ENCODE results near the gene FYB2.
A peak's percentile ranks its signal among the peaks of the same experiment; 100 is the strongest.

FYB2 gene

DNA sequence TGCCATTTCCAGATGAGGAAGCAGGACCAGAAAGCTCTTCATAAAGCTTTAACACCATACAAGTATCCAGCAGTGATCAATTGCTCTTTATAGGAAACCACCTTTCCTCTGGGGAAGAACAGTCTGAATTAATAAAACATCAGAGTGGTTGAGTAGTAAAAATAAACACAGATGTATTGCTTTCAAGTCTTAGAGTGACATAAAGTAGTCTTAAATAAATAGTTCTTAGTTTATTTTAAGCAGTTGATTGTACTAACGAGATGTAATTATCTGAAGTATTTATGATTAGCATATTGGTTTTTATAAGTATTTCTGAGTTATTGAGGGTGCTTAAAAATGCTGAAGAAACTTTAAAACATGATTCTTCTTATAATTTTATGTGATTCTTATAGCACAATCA lies 107.1 kb downstream of the FYB2 start:
- no peak overlapping the region for H3K9ac ChIP-seq (ENCODE audit: low read length)
- H3K4me2 ChIP-seq (ENCODE audit: low read length), result no peak overlapping the region
- H3K14ac ChIP-seq (ENCODE audit: low read length), result no peak overlapping the region
- WGBS (ENCODE audit: extremely low coverage, insufficient coverage, insufficient read length), result no CpG with 5 or more reads among the region's 1 CpG
- no peaks in the 10 kb centered on the region for H3K79me1 ChIP-seq (ENCODE audit: low read length)
- H2BK120ac ChIP-seq (ENCODE audit: insufficient read depth, low read length, poor library complexity), result no peak overlapping the region
- no peak overlapping the region for H3K4me3 ChIP-seq (ENCODE audit: low read depth, low read length)
- H4K12ac ChIP-seq (ENCODE audit: low read depth, low read length), result no peak overlapping the region
- no peaks in the 10 kb centered on the region for H3K4me1 ChIP-seq (ENCODE audit: control insufficient read depth in 1 of 2, insufficient read depth in 2 of 2, low read length in 2 of 2)
- H3K36me3 ChIP-seq (ENCODE audit: control insufficient read depth in 1 of 2, insufficient read depth in 2 of 2, low read length in 2 of 2), result no peaks in the 10 kb centered on the region
- no peak overlapping the region for H3K23ac ChIP-seq (ENCODE audit: low read length)
- H3K9me3 ChIP-seq (ENCODE audit: insufficient read depth, low read depth, low read length), result no peaks in the 10 kb centered on the region
- H3K4ac ChIP-seq (ENCODE audit: low read depth, low read length), result no peak overlapping the region
- no peak overlapping the region for H2BK5ac ChIP-seq (ENCODE audit: low read depth, low read length, poor library complexity)
- no peaks in the 10 kb centered on the region for H3K79me2 ChIP-seq (ENCODE audit: control insufficient read depth, insufficient read depth, low read length, poor library complexity)
- H3K27ac ChIP-seq (ENCODE audit: low read depth, low read length), result no peak overlapping the region
- no peak overlapping the region for H4K8ac ChIP-seq (ENCODE audit: low read depth, low read length)
- no peak overlapping the region for H4K91ac ChIP-seq (ENCODE audit: low read depth, low read length)
- no peak for DNase-seq
- no peaks in the 10 kb centered on the region for H3K27me3 ChIP-seq (ENCODE audit: insufficient read depth, low read length)
- H2AK5ac ChIP-seq (ENCODE audit: low read length), result no peak overlapping the region
- H3K18ac ChIP-seq (ENCODE audit: low read length), result no peak overlapping the region
- H2AFZ ChIP-seq (ENCODE audit: insufficient read depth, low read length, poor library complexity), result no peak overlapping the region
- no peak overlapping the region for H2BK12ac ChIP-seq (ENCODE audit: low read length)

DNA sequence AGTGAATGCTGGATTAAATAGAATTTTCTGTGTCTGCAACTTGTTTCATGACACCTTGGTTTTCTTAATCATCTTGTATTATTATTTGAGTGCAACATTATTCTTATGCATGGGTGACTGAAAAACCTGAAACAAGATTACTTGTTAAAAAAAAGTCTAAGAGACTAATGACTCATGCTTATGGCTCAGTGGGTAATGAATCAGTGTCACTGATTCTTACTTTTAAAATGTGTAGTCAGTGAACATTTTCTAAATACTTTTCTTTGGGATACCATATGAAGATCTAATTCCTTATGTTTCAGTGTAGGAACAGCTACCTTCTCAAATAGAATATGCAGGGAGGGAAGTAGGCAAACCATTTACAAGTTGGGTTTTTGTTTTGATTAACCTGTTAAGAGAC lies 108.6 kb downstream of the FYB2 start:
- Histone ChIP-seq H2AFZ (ENCODE audit: insufficient read depth, low read length, poor library complexity) (no peak overlapping the region), H3K9ac (ENCODE audit: low read length) (no peak overlapping the region), H3K4me1 (ENCODE audit: control insufficient read depth in 1 of 2, insufficient read depth in 2 of 2, low read length in 2 of 2) (no peaks in the 10 kb centered on the region), H2BK5ac (ENCODE audit: low read depth, low read length, poor library complexity) (no peak overlapping the region), H3K4ac (ENCODE audit: low read depth, low read length) (no peak overlapping the region), H2BK120ac (ENCODE audit: insufficient read depth, low read length, poor library complexity) (no peak overlapping the region), H4K12ac (ENCODE audit: low read depth, low read length) (no peak overlapping the region), H3K9me3 (ENCODE audit: insufficient read depth, low read depth, low read length) (no peaks in the 10 kb centered on the region), H3K18ac (ENCODE audit: low read length) (no peak overlapping the region), H2AK5ac (ENCODE audit: low read length) (no peak overlapping the region), H4K8ac (ENCODE audit: low read depth, low read length) (no peak overlapping the region), H3K27me3 (ENCODE audit: insufficient read depth, low read length) (no peaks in the 10 kb centered on the region), H3K4me3 (ENCODE audit: low read depth, low read length) (no peak overlapping the region), H3K23ac (ENCODE audit: low read length) (no peak overlapping the region), H3K36me3 (ENCODE audit: control insufficient read depth in 1 of 2, insufficient read depth in 2 of 2, low read length in 2 of 2) (no peaks in the 10 kb centered on the region), H3K27ac (ENCODE audit: low read depth, low read length) (no peak overlapping the region), H3K79me1 (ENCODE audit: low read length) (no peaks in the 10 kb centered on the region), H3K79me2 (ENCODE audit: control insufficient read depth, insufficient read depth, low read length, poor library complexity) (no peaks in the 10 kb centered on the region), H3K4me2 (ENCODE audit: low read length) (no peak overlapping the region), H2BK12ac (ENCODE audit: low read length) (no peak overlapping the region), H3K14ac (ENCODE audit: low read length) (no peak overlapping the region), H4K91ac (ENCODE audit: low read depth, low read length) (no peak overlapping the region)
- DNase-seq, result peak in 1 of 2 donors; percentile 71

DNA sequence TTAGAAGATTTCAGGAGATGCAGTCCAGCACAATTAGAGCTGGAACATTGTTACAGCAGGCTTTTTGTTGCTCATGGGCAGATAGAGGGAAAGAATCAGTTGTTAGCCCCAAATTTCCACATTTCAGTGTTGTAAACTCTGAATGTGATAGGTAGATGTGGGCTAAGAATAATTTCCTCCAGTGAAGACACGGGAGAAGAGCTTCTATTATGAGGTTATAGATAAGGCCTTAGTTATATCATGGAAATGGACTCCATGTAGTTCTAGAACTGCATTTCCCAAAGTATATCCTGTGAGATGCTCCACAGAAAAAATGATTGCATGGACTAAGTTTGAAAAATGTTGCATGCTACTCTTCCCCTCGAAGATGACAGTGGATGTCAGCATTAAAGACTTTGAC lies 109.2 kb downstream of the FYB2 start:
- no peak overlapping the region for H2BK5ac ChIP-seq (ENCODE audit: low read depth, low read length, poor library complexity)
- H3K79me1 ChIP-seq (ENCODE audit: low read length), result no peaks in the 10 kb centered on the region
- H3K18ac ChIP-seq (ENCODE audit: low read length), result no peak overlapping the region
- H3K9me3 ChIP-seq (ENCODE audit: insufficient read depth, low read depth, low read length), result no peaks in the 10 kb centered on the region
- no peak overlapping the region for H3K4me3 ChIP-seq (ENCODE audit: low read depth, low read length)
- no peak overlapping the region for H3K4me2 ChIP-seq (ENCODE audit: low read length)
- no peak overlapping the region for H4K12ac ChIP-seq (ENCODE audit: low read depth, low read length)
- no CpG with 5 or more reads among the region's 2 CpGs for WGBS (ENCODE audit: extremely low coverage, insufficient coverage, insufficient read length)
- no peak overlapping the region for H4K91ac ChIP-seq (ENCODE audit: low read depth, low read length)
- no peak overlapping the region for H3K23ac ChIP-seq (ENCODE audit: low read length)
- no peak overlapping the region for H3K4ac ChIP-seq (ENCODE audit: low read depth, low read length)
- H3K4me1 ChIP-seq (ENCODE audit: control insufficient read depth in 1 of 2, insufficient read depth in 2 of 2, low read length in 2 of 2), result no peaks in the 10 kb centered on the region
- no peak overlapping the region for H3K27ac ChIP-seq (ENCODE audit: low read depth, low read length)
- H3K14ac ChIP-seq (ENCODE audit: low read length), result no peak overlapping the region
- no peak overlapping the region for H4K8ac ChIP-seq (ENCODE audit: low read depth, low read length)
- H3K9ac ChIP-seq (ENCODE audit: low read length), result no peak overlapping the region
- H3K27me3 ChIP-seq (ENCODE audit: insufficient read depth, low read length), result no peaks in the 10 kb centered on the region
- DNase-seq, result no peak
- H2BK120ac ChIP-seq (ENCODE audit: insufficient read depth, low read length, poor library complexity), result no peak overlapping the region
- H3K36me3 ChIP-seq (ENCODE audit: control insufficient read depth in 1 of 2, insufficient read depth in 2 of 2, low read length in 2 of 2), result no peaks in the 10 kb centered on the region
- H2BK12ac ChIP-seq (ENCODE audit: low read length), result no peak overlapping the region
- no peaks in the 10 kb centered on the region for H3K79me2 ChIP-seq (ENCODE audit: control insufficient read depth, insufficient read depth, low read length, poor library complexity)
- H2AK5ac ChIP-seq (ENCODE audit: low read length), result no peak overlapping the region
- no peak overlapping the region for H2AFZ ChIP-seq (ENCODE audit: insufficient read depth, low read length, poor library complexity)

DNA sequence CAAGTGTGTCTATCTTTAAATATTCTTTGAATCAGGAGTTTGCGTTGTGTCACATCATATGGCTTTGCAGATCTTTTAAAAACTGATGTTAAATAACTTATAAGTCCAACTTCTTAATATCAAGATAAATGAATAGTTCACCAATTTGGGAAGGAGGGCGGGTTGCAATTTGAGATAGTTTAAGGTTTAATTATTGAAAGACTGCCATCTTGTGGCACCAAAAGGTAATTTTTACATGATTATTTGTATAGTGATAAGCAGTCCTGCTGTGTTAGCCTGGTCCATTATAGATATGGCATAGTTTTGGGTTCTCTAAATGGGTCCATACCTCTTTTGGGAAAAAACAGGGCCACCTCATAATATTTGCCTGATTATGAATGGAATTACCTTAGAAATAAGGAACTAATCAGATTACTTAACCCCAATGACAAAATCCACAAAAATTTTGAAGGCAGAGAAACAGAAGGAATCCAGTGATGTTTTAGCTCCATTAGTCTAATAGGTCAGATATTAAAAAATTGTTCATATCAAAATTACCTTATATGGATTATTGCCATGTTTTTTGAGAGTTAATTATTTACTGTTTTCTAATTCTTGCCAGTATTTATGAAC lies 109.8 kb downstream of the FYB2 start:
- Histone ChIP-seq H2BK120ac (ENCODE audit: insufficient read depth, low read length, poor library complexity) (no peak overlapping the region), H3K27me3 (ENCODE audit: insufficient read depth, low read length) (no peaks in the 10 kb centered on the region), H3K36me3 (ENCODE audit: control insufficient read depth in 1 of 2, insufficient read depth in 2 of 2, low read length in 2 of 2) (no peaks in the 10 kb centered on the region), H2AK5ac (ENCODE audit: low read length) (no peak overlapping the region), H4K8ac (ENCODE audit: low read depth, low read length) (no peak overlapping the region), H3K4me1 (ENCODE audit: control insufficient read depth in 1 of 2, insufficient read depth in 2 of 2, low read length in 2 of 2) (no peaks in the 10 kb centered on the region), H3K14ac (ENCODE audit: low read length) (no peak overlapping the region), H3K9ac (ENCODE audit: low read length) (no peak overlapping the region), H2BK5ac (ENCODE audit: low read depth, low read length, poor library complexity) (no peak overlapping the region), H3K4ac (ENCODE audit: low read depth, low read length) (no peak overlapping the region), H2BK12ac (ENCODE audit: low read length) (no peak overlapping the region), H3K4me2 (ENCODE audit: low read length) (no peak overlapping the region), H3K27ac (ENCODE audit: low read depth, low read length) (no peak overlapping the region), H2AFZ (ENCODE audit: insufficient read depth, low read length, poor library complexity) (no peak overlapping the region), H3K4me3 (ENCODE audit: low read depth, low read length) (no peak overlapping the region), H3K79me2 (ENCODE audit: control insufficient read depth, insufficient read depth, low read length, poor library complexity) (no peaks in the 10 kb centered on the region), H3K18ac (ENCODE audit: low read length) (no peak overlapping the region), H4K12ac (ENCODE audit: low read depth, low read length) (no peak overlapping the region), H3K79me1 (ENCODE audit: low read length) (no peaks in the 10 kb centered on the region), H3K23ac (ENCODE audit: low read length) (no peak overlapping the region), H3K9me3 (ENCODE audit: insufficient read depth, low read depth, low read length) (no peaks in the 10 kb centered on the region), H4K91ac (ENCODE audit: low read depth, low read length) (no peak overlapping the region)
- peak; percentile 24 to 87 for DNase-seq
- no CpG with 5 or more reads among the region's 2 CpGs for WGBS (ENCODE audit: extremely low coverage, insufficient coverage, insufficient read length)

All from trophoblast cell (in vitro differentiated cells and primary cell).